CD4-positive, alpha-beta T cell (primary cell): ENCODE data around the gene FEN1. TPM values are rescaled to one million over a fixed set of nuclear protein-coding genes. Genes with fewer than 3 reads are reported as not detected.

Experiments
- ATAC-seq: fragments of 200-7000 bp; cut with Tn5 transposase; one replicate; pipeline ENCODE4 v1.10.0; 2022; ENCODE audit warnings: mild to moderate bottlenecking; ENCODE audit not compliant: poor library complexity
- CTCF ChIA-PET: fragments of 350-600 bp; sonication (Branson Sonifier 250); formaldehyde crosslinking; loops from one replicate; lab custom pipeline; 2021; ENCODE audit warnings: antibody characterized with exemption, inconsistent platforms; lab: Charles Lee
- POLR2A ChIA-PET: fragments of 350-600 bp; sonication (Branson Sonifier 250); formaldehyde crosslinking; loops from one replicate; lab custom pipeline; 2021; ENCODE audit warnings: antibody characterized with exemption, inconsistent platforms; lab: Charles Lee
- DNase-seq, 14 experiments: peaks; one replicate each; pipeline ENCODE4 v3.0.0-alpha.2; 2013 to 2020; ENCODE audit warnings: mixed read lengths in 2 of 14
- H3K27ac ChIP-seq, 2 donors: one replicate each; pipeline versions ENCODE4 v1.5.1 to v1.7.0; 2013; ENCODE audit warnings: low read length in 2 of 2, low read depth in 1 of 2, mild to moderate bottlenecking in 1 of 2
- H3K27me3 ChIP-seq, 2 experiments: 1 replicate in 1 of 2; 2 replicates in 1 of 2; pipeline versions ENCODE4 v1.6.1 to v1.7.0; 2013; ENCODE audit warnings: low read length in 2 of 2, control low read depth in 1 of 2, mild to moderate bottlenecking in 1 of 2, moderate library complexity in 1 of 2; ENCODE audit not compliant: insufficient read depth in 2 of 2, control insufficient read depth in 1 of 2
- H3K36me3 ChIP-seq: one replicate; pipeline ENCODE4 v1.6.1; 2013; ENCODE audit warnings: low read length, control low read depth; ENCODE audit not compliant: insufficient read depth
- H3K4me1 ChIP-seq: one replicate; pipeline ENCODE4 v1.6.1; 2013; ENCODE audit warnings: low read length, control low read depth; ENCODE audit not compliant: insufficient read depth
- H3K4me3 ChIP-seq: one replicate; pipeline ENCODE4 v1.5.1; 2013; ENCODE audit warnings: mild to moderate bottlenecking, low read length, moderate library complexity
- H3K9me3 ChIP-seq, 2 experiments: 1 replicate in 1 of 2; 2 replicates in 1 of 2; pipeline versions ENCODE4 v1.6.1 to v1.7.0; 2013; ENCODE audit warnings: low read length in 2 of 2, mild to moderate bottlenecking in 2 of 2, control low read depth in 1 of 2, moderate library complexity in 1 of 2; ENCODE audit not compliant: control insufficient read depth in 1 of 2, insufficient read depth in 1 of 2
- H3K27ac Mint-ChIP-seq: one replicate; pipeline ENCODE4 v1.8.0; 2020; ENCODE audit warnings: mixed read lengths
- H3K27me3 Mint-ChIP-seq: one replicate; pipeline ENCODE4 v1.8.0; 2021; ENCODE audit warnings: mixed read lengths
- H3K36me3 Mint-ChIP-seq: one replicate; pipeline ENCODE4 v1.8.0; 2021; ENCODE audit warnings: low read depth, mixed read lengths
- H3K4me1 Mint-ChIP-seq: one replicate; pipeline ENCODE4 v1.8.0; 2021; ENCODE audit warnings: low read depth, mixed read lengths
- H3K4me3 Mint-ChIP-seq: one replicate; pipeline ENCODE4 v1.8.0; 2020; ENCODE audit warnings: mild to moderate bottlenecking, mixed read lengths
- H3K9me3 Mint-ChIP-seq: one replicate; pipeline ENCODE4 v1.8.0; 2020; ENCODE audit warnings: mixed read lengths
- intact Hi-C, 2 experiments: fragments of 100-400 bp; cut with DNase I in 1 of 2; cut with micrococcal nuclease in 1 of 2; formaldehyde crosslinking; loops; one replicate each; pipeline versions ENCODE4 v1.15.1 to v1.9.0; 2023 to 2025; cut with DNase I, micrococcal nuclease
- total RNA-seq, 174 experiments: library from RNA in 2 of 174; stranded (reverse) in 2 of 174; gene quantifications; one replicate each; pipeline ENCODE4 v1.2.3 and lab custom pipeline; 2021 to 2026
- TF ChIP-seq, protein P1 (sequence below): fragments of 200-600 bp; IDR thresholded peaks from one replicate; pipeline ENCODE4 v1.8.0; 2022; ENCODE audit warnings: antibody characterized with exemption, mild to moderate bottlenecking

Gene FEN1
- total RNA-seq, 2 experiments from 2014 or later, result 7.5 to 9.1 TPM

DNA sequence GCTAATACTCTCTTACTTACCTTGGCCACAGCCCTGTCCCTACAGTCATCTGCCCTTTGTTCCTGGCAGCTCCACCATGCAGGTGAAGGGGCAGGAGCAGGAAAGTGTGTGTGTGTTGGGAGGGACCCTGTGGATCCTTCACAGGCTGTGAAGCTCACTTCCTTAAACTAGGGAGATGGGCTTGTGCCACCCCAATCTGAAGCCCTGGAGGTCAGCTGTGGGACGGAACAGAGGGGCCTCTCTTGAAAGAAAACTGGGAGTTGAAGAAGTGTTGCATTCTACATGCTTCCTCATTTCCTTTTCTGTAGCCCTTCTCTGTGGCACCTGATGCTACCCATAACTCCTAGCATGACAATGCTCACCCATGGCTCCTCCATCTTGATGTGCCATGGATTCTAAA, 12.4 kb downstream of the FEN1 start:
- Histone ChIP-seq H3K4me3 (no peak overlapping the region), H3K36me3 (no peaks in the 10 kb centered on the region), H3K27me3 (no peaks in the 10 kb centered on the region), H3K9me3 (no peaks in the 10 kb centered on the region), H3K4me1 (no peaks in the 10 kb centered on the region), H3K27ac (no peak overlapping the region)
- H3K36me3 Mint-ChIP-seq, result no peaks in the 10 kb centered on the region
- intact Hi-C loops, result no loop called here
- H3K4me1 Mint-ChIP-seq, result no peaks in the 10 kb centered on the region
- POLR2A ChIA-PET, result no interaction called here
- TF ChIP-seq, protein P1, sequence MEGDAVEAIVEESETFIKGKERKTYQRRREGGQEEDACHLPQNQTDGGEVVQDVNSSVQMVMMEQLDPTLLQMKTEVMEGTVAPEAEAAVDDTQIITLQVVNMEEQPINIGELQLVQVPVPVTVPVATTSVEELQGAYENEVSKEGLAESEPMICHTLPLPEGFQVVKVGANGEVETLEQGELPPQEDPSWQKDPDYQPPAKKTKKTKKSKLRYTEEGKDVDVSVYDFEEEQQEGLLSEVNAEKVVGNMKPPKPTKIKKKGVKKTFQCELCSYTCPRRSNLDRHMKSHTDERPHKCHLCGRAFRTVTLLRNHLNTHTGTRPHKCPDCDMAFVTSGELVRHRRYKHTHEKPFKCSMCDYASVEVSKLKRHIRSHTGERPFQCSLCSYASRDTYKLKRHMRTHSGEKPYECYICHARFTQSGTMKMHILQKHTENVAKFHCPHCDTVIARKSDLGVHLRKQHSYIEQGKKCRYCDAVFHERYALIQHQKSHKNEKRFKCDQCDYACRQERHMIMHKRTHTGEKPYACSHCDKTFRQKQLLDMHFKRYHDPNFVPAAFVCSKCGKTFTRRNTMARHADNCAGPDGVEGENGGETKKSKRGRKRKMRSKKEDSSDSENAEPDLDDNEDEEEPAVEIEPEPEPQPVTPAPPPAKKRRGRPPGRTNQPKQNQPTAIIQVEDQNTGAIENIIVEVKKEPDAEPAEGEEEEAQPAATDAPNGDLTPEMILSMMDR, result no peak
- H3K9me3 Mint-ChIP-seq, result no peaks in the 10 kb centered on the region
- H3K27ac Mint-ChIP-seq, result no peak overlapping the region
- ATAC-seq (no peak), DNase-seq (no peak)
- H3K4me3 Mint-ChIP-seq, result no peak overlapping the region
- no peaks in the 10 kb centered on the region for H3K27me3 Mint-ChIP-seq
- CTCF ChIA-PET, result interaction anchor here (0.9 kb wide), 1 partner anchor 8 kb away, joined by 3 read pairs; no protein-coding TSS in a partner anchor

DNA sequence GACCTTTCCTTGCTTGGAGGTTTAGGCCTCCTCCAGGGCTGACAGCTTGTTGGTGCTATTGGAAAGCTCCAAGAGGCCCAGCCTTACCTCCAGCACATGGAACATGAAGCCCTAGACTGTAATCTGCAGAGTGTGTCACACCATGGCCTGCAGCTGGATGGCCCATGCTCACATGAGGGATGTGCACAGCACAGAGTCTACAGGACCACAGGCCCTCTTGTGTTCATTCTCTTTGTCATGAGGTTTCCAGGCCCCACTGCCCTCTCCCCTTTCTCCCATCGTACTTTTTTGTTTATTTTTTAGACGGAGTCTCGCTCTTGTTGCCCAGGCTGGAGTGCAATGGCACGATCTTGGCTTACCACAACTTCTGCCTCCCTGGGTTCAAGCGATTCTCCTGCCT, 14.1 kb downstream of the FEN1 start:
- H3K36me3 ChIP-seq, result no peaks in the 10 kb centered on the region
- H3K27me3 ChIP-seq, result no peaks in the 10 kb centered on the region
- Mint-ChIP-seq H3K4me1 (no peaks in the 10 kb centered on the region), H3K4me3 (no peak overlapping the region), H3K27ac (no peak overlapping the region), H3K36me3 (no peaks in the 10 kb centered on the region), H3K9me3 (no peaks in the 10 kb centered on the region), H3K27me3 (peaks cover under 1% of the 10 kb centered on the region)
- H3K27ac ChIP-seq, result no peak overlapping the region
- H3K9me3 ChIP-seq, result no peaks in the 10 kb centered on the region
- ChIA-PET CTCF (interaction anchor here (1.9 kb wide), 1 partner anchor 10 kb away, joined by 5 read pairs; no protein-coding TSS in a partner anchor), POLR2A (no interaction called here)
- no peaks in the 10 kb centered on the region for H3K4me1 ChIP-seq
- intact Hi-C loops, result no loop called here
- no peak for ATAC-seq
- TF ChIP-seq, protein P1, result no peak
- no peak for DNase-seq
- H3K4me3 ChIP-seq, result no peak overlapping the region

DNA sequence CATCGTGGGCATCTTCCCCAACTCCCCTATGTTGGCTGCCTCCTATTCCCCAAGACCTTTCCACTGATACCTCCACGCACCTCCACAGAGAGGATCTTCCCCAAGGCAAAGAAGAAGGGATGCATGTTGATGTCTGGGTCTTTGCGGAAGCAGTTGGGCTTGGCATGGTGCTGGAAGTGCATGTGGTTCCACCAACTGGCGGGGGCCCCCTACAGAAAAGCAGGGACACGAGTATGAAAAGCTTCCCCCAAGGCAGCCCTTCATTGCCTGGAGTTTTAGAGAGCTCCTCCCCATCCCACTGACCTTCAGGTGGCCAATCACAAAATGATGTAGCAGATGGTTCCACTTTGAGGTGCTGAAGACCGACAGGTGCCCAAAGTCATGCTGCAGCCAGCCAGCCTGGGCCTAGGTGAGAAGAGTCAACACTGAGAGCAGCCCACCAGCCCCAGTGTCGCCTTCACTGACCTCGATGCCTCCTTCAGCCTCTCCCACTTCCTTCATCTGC, 18.0 kb downstream of the FEN1 start:
- CTCF ChIA-PET, result no interaction called here

More for the DNA sequence above, 18.0 kb downstream of the FEN1 start:
- H3K4me3 Mint-ChIP-seq, result no peak overlapping the region
- TF ChIP-seq, protein P1, result no peak
- ATAC-seq, result no peak
- H3K27ac Mint-ChIP-seq, result no peak overlapping the region
- intact Hi-C loops, result no loop called here
- H3K36me3 Mint-ChIP-seq, result no peaks in the 10 kb centered on the region
- peaks cover 34% of the 10 kb centered on the region for H3K27me3 Mint-ChIP-seq
- peaks cover under 1 to 18% of the 10 kb centered on the region in 2 experiments for H3K27me3 ChIP-seq
- POLR2A ChIA-PET, result no interaction called here
- no peak overlapping the region for H3K4me3 ChIP-seq
- H3K4me1 Mint-ChIP-seq, result peaks cover 5% of the 10 kb centered on the region
- H3K27ac ChIP-seq, result no peak overlapping the region
- DNase-seq, result no peak
- H3K9me3 ChIP-seq, result peaks cover 0 to 7% of the 10 kb centered on the region in 2 experiments
- H3K9me3 Mint-ChIP-seq, result no peaks in the 10 kb centered on the region
- no peaks in the 10 kb centered on the region for H3K36me3 ChIP-seq
- peaks cover 11% of the 10 kb centered on the region for H3K4me1 ChIP-seq
